ENCODE results near the gene PPIL1.
A peak's percentile ranks its signal among the peaks of the same experiment; 100 is the strongest.

PPIL1 gene

DNA sequence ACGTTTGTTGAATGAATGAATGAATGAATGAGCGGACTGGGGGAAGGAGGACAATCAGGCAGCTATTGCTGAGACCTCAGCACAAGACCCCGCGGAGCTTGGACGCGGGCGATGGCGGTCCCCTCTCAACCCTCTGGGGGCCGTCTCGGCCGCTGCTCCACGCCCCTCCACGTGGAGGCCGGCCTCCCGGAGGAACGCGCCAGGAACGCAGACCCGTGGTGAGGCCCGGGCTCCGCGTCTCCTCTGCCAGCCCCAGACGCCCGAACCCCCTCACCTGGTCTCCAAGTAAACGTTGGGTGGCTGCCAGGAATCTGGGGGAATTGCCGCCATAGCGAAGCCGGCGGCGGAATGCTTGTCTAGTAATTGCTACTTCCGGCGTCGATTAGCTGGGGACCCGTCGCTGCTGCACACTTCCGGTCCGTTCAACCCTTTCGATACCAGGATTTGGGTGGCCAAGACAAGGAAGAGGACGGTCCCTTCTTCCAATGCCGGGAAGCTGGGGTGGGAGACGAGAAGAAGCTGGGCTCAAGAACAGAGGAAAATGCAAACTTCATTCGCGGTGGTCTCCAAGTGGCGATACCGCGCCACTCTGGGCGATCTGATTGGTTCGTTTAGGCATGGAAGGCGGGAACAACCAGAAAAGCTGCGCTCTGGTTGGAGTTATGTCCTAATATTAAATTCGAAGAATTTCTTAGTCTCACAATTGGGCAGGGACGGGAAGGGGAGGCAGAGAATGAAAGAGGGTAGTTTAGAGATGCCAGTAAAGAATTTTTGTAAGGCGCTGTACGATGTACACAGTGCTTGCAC is at the start of gene PPIL1:
PPIL1 (minus strand) TSS at position 361 of the 807 bp plus-strand sequence; CDS start at position 330, 31 bp downstream.
- peak within 1 kb of the TSS; percentile 100 for H3K27ac Mint-ChIP-seq
- H3K27me3 Mint-ChIP-seq (ENCODE audit: low read depth, poor library complexity) = peaks cover 30% of the 10 kb centered on the region
- H3K36me3 Mint-ChIP-seq (ENCODE audit: low read depth) = peaks cover 20% of the 10 kb centered on the region
- peaks cover 37% of the 10 kb centered on the region for H3K4me1 Mint-ChIP-seq
- H3K9me3 Mint-ChIP-seq = peaks cover 4% of the 10 kb centered on the region
- DNase-seq = peak; percentile 76
- TF ChIP-seq, protein P1, sequence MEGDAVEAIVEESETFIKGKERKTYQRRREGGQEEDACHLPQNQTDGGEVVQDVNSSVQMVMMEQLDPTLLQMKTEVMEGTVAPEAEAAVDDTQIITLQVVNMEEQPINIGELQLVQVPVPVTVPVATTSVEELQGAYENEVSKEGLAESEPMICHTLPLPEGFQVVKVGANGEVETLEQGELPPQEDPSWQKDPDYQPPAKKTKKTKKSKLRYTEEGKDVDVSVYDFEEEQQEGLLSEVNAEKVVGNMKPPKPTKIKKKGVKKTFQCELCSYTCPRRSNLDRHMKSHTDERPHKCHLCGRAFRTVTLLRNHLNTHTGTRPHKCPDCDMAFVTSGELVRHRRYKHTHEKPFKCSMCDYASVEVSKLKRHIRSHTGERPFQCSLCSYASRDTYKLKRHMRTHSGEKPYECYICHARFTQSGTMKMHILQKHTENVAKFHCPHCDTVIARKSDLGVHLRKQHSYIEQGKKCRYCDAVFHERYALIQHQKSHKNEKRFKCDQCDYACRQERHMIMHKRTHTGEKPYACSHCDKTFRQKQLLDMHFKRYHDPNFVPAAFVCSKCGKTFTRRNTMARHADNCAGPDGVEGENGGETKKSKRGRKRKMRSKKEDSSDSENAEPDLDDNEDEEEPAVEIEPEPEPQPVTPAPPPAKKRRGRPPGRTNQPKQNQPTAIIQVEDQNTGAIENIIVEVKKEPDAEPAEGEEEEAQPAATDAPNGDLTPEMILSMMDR (IDR thresholded peaks at IDR 0.05) = no peak
- peak within 1 kb of the TSS; percentile 98 for H3K4me3 Mint-ChIP-seq

DNA sequence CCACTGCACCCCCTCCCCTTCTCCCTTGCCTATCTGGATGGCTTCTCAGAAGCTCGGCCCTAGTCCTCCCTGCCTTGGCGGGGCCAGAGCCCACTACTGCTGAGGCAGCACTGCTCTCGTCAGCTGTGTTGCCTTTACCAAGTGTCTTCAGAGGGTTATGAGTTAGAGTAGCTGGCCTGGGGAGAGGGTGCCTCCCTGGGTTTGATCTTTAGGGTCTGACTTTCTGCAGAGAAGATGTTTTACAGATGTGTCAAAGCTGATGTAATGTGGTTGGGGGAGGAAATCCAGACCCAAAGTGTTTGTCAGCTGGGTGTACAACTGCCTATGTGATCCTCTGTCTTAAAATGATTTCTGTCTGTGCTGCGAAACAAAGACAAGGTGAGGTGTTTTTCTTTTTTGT is 49.5 kb upstream of the PPIL1 start:
- Mint-ChIP-seq H3K27me3 (ENCODE audit: low read depth, poor library complexity) (peaks cover 7% of the 10 kb centered on the region), H3K4me3 (no peak overlapping the region), H3K36me3 (ENCODE audit: low read depth) (peaks cover 8% of the 10 kb centered on the region), H3K27ac (peak overlapping the region; percentile 28), H3K9me3 (no peaks in the 10 kb centered on the region), H3K4me1 (peaks cover 50% of the 10 kb centered on the region)
- no peak for DNase-seq
- TF ChIP-seq, protein P1 (IDR thresholded peaks at IDR 0.05) = no peak

DNA sequence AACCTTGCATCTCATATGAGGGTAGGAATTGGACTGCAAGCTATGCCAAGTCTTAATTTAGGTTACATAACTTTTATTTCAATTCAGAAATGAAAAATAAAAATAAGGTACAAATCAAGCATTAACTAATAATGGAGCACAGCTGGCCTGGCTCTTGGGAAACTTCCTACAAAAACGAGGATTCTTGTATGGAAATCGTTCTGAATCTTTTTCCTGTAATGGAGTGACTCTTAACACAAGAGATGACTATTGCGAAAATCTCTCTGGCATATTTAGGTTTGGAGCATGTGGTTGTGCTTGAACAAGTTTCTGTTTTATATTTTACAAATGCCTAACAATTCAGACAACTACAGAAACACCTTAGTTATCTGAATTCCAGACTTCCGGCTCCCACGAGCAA is 45.9 kb upstream of the PPIL1 start:
- no peak for DNase-seq
- H3K27ac Mint-ChIP-seq = no peak overlapping the region

DNA sequence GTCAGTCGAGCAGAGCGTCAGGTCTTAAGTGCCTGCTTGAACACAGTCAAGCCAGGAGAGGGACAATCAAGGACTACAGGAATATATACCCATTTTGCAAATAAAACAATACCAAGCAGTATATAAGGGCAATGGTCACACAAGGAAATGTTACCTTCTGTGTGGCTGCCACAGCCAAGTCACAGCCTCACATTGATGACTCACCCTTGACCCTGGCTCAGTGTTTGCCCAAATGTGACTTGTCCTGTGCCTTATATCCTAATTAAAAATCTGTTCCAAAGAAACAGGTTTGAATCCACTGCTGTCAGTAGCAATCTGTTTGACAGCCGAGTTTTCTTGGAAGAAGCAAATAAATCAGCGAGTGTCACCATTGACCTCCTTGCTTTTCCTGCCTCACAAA is 45.4 kb upstream of the PPIL1 start:
- Mint-ChIP-seq H3K4me1 (peaks cover 19% of the 10 kb centered on the region), H3K36me3 (ENCODE audit: low read depth) (peaks cover 10% of the 10 kb centered on the region), H3K27ac (no peak overlapping the region), H3K27me3 (ENCODE audit: low read depth, poor library complexity) (peaks cover 3% of the 10 kb centered on the region), H3K9me3 (no peaks in the 10 kb centered on the region), H3K4me3 (no peak overlapping the region)
- TF ChIP-seq, protein P1 (IDR thresholded peaks at IDR 0.05) = no peak
- DNase-seq = no peak

More for the DNA sequence above, 45.9 kb upstream of the PPIL1 start:
- Mint-ChIP-seq H3K27me3 (ENCODE audit: low read depth, poor library complexity) (peaks cover 3% of the 10 kb centered on the region), H3K4me1 (peaks cover 24% of the 10 kb centered on the region), H3K36me3 (ENCODE audit: low read depth) (peaks cover 8% of the 10 kb centered on the region), H3K4me3 (no peak overlapping the region), H3K9me3 (no peaks in the 10 kb centered on the region)
- TF ChIP-seq, protein P1 (IDR thresholded peaks at IDR 0.05) = no peak

DNA sequence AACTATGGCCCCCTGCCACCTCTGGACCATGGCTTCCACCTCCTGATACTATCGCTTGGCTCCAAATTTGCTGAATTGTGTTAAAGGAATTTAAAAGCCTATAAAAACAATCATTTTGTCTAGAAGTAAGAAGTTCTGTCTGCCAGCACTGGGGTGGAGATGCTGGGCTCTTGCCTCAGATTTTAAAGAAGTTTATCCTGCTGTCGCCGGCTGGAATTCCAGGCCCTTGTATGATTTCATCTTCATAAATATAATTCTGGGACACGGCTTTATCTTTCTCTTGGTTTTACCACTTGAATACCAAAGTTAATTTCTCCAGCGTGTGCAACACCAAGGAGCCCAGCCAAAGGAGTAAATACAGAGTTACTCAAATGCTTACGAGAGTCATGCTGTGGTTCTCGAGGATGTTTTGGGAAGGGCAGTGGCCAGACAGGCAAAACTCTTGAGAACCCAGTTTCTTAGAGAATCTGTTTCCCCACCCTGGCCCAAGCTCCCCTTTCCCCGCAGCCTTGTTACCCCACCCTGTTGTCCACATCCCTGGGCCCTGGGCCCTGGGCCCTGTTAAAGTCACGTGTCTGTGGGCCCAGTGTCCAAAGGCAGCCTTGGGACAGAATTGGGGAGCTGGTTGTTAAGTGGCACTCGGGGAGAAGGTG is 43.1 kb upstream of the PPIL1 start:
- H3K4me1 Mint-ChIP-seq = peaks cover 10% of the 10 kb centered on the region
- TF ChIP-seq, protein P1 (IDR thresholded peaks at IDR 0.05) = no peak
- H3K9me3 Mint-ChIP-seq = no peaks in the 10 kb centered on the region
- peaks cover 13% of the 10 kb centered on the region for H3K36me3 Mint-ChIP-seq (ENCODE audit: low read depth)
- H3K27me3 Mint-ChIP-seq (ENCODE audit: low read depth, poor library complexity) = peaks cover 3% of the 10 kb centered on the region
- H3K27ac Mint-ChIP-seq = no peak overlapping the region
- no peak for DNase-seq
- no peak overlapping the region for H3K4me3 Mint-ChIP-seq
